Left ventricle myocardium inferior (tissue), 1 donor: ENCODE measurements around the gene LMF1. TPM values are rescaled to one million over a fixed set of nuclear protein-coding genes. Genes with fewer than 3 reads are reported as not detected.

Experiments
- DNase-seq: peaks from one replicate; pipeline ENCODE4 v3.0.0-alpha.2; 2020
- H3K27ac ChIP-seq: fragments of 200-600 bp; replicated peaks from 2 replicates; pipeline ENCODE4 v1.8.0; 2021
- H3K27me3 ChIP-seq: fragments of 200-600 bp; 2 replicates; pipeline ENCODE4 v1.8.0; 2021; ENCODE audit warnings: low read depth
- H3K36me3 ChIP-seq: fragments of 200-600 bp; 2 replicates; pipeline ENCODE4 v1.8.0; 2021
- H3K4me1 ChIP-seq: fragments of 200-600 bp; 2 replicates; pipeline ENCODE4 v1.8.0; 2021
- H3K4me3 ChIP-seq: fragments of 200-600 bp; 2 replicates; pipeline ENCODE4 v1.8.0; 2021; ENCODE audit warnings: mild to moderate bottlenecking, moderate library complexity
- H3K9me3 ChIP-seq: fragments of 200-600 bp; replicated peaks from 2 replicates; pipeline ENCODE4 v1.8.0; 2021
- intact Hi-C: fragments of 100-400 bp; cut with micrococcal nuclease; formaldehyde crosslinking; loops from one replicate; pipeline ENCODE4 v1.11.0; 2022
- total RNA-seq: library from RNA; stranded (reverse); fragmentation: NEBNext Ultra II Directional; extraction: Animal tissue kit (Norgen Biotek cat#: 25700); gene quantifications from one replicate; pipeline ENCODE4 v1.2.1, GENCODE V29; 2021
- TF ChIP-seq, protein P1 (sequence below): fragments of 200-600 bp; IDR thresholded peaks from 2 replicates; pipeline ENCODE4 v1.8.0; 2021; ENCODE audit warnings: antibody characterized with exemption, mild to moderate bottlenecking, borderline replicate concordance
- donor health status: DM: no; HTN: yes; CAD: no; lungs with severe emphysema.

Gene LMF1
- total RNA-seq, 1 donor from 2014 or later, result 6.6 TPM

GRCh38 chr16:819336-820043 is 151.3 kb downstream of the LMF1 start:
- Histone ChIP-seq H3K4me3 (no peak overlapping the region), H3K27me3 (peaks cover 96% of the 10 kb centered on the region), H3K9me3 (no peaks in the 10 kb centered on the region), H3K4me1 (no peaks in the 10 kb centered on the region), H3K27ac (no peak overlapping the region), H3K36me3 (no peaks in the 10 kb centered on the region)
- intact Hi-C loops, result loop anchor here (10.0 kb wide), 1 partner anchor 235 kb away; no protein-coding TSS in a partner anchor
- TF ChIP-seq, protein P1, sequence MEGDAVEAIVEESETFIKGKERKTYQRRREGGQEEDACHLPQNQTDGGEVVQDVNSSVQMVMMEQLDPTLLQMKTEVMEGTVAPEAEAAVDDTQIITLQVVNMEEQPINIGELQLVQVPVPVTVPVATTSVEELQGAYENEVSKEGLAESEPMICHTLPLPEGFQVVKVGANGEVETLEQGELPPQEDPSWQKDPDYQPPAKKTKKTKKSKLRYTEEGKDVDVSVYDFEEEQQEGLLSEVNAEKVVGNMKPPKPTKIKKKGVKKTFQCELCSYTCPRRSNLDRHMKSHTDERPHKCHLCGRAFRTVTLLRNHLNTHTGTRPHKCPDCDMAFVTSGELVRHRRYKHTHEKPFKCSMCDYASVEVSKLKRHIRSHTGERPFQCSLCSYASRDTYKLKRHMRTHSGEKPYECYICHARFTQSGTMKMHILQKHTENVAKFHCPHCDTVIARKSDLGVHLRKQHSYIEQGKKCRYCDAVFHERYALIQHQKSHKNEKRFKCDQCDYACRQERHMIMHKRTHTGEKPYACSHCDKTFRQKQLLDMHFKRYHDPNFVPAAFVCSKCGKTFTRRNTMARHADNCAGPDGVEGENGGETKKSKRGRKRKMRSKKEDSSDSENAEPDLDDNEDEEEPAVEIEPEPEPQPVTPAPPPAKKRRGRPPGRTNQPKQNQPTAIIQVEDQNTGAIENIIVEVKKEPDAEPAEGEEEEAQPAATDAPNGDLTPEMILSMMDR, result no peak
- DNase-seq, result no peak

DNA sequence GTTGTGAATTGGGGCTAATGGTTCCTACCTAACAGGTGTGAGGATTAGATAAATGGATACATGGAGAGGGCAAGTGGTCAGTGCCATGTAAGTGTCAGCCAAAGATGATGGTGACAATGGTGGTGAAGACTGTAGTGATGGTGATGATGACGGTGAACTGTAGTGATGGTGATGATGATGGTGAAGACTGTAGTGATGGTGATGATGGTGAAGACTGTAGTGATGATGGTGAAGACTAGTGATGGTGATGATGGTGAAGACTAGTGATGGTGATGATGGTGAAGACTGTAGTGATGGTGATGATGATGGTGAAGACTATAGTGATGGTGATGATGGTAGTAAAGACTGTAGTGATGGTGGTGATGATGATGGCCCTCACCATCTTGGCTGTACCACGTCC is 152.2 kb downstream of the LMF1 start:
- TF ChIP-seq, protein P1, result no peak
- DNase-seq, result no peak
- intact Hi-C loops, result loop anchor here (10.0 kb wide), 1 partner anchor 236 kb away; no protein-coding TSS in a partner anchor
- H3K27me3 ChIP-seq, result peaks cover 96% of the 10 kb centered on the region
- no peak overlapping the region for H3K4me3 ChIP-seq
- H3K9me3 ChIP-seq, result no peaks in the 10 kb centered on the region
- no peaks in the 10 kb centered on the region for H3K36me3 ChIP-seq
- no peak overlapping the region for H3K27ac ChIP-seq
- H3K4me1 ChIP-seq, result peaks cover 6% of the 10 kb centered on the region

GRCh38 chr16:818132-818531 is 152.7 kb downstream of the LMF1 start:
- intact Hi-C loops, result loop anchor here (10.0 kb wide), 1 partner anchor 237 kb away; no protein-coding TSS in a partner anchor
- Histone ChIP-seq H3K27ac (no peak overlapping the region), H3K4me1 (peaks cover 11% of the 10 kb centered on the region), H3K27me3 (peaks cover 96% of the 10 kb centered on the region), H3K4me3 (no peak overlapping the region), H3K36me3 (no peaks in the 10 kb centered on the region), H3K9me3 (no peaks in the 10 kb centered on the region)
- TF ChIP-seq, protein P1, result no peak
- DNase-seq, result no peak

DNA sequence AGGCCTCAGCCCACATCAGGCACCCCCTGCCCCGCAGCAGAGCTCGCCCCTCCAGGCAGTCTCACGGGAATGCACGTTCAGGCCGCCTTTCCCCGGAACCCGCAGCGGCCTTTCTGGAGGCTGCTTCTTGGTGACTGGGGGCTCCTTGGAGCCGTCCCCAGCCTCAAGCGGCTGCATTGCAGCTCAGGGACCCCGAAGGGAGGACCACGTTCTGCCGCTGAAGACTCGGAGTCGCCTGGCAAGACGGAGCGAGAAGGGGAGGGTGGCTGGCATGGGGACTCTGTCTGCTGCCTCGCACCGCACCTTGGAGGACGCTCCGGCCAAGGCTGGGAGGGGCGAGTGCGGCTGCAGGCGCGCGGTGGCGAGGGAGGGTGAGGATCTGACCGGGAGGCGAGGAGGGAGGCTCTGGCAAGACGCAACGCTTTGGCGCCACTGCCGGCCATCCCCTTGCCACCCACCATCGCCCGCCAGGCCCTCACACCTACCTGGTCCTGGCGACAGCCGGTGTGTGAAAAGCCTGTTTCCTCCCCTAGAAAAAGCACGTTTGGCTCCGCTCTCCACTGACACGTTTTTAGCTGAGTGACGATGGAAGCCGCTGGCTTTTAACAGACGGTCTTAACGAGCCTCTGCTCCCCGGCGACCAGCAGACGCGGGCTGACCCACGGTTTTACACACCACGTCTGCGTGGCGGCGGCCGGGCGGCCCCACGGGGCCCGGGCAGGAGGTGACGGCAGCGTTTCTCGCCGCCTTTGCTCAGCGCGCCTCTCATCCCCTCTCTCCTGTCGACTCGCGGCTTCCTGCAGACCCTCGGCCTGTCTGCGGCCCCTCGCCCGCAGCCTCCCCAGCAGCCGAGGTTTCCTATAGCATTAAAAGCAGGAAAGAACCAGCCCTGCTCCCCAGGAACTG is 153.5 kb downstream of the LMF1 start:
- Histone ChIP-seq H3K27me3 (peaks cover 96% of the 10 kb centered on the region), H3K36me3 (no peaks in the 10 kb centered on the region), H3K4me3 (no peak overlapping the region), H3K4me1 (peaks cover 12% of the 10 kb centered on the region), H3K27ac (no peak overlapping the region), H3K9me3 (peaks cover under 1% of the 10 kb centered on the region)
- intact Hi-C loops, result loop anchor here (10.0 kb wide), 1 partner anchor 238 kb away; no protein-coding TSS in a partner anchor
- no peak for DNase-seq
- TF ChIP-seq, protein P1, result no peak

DNA sequence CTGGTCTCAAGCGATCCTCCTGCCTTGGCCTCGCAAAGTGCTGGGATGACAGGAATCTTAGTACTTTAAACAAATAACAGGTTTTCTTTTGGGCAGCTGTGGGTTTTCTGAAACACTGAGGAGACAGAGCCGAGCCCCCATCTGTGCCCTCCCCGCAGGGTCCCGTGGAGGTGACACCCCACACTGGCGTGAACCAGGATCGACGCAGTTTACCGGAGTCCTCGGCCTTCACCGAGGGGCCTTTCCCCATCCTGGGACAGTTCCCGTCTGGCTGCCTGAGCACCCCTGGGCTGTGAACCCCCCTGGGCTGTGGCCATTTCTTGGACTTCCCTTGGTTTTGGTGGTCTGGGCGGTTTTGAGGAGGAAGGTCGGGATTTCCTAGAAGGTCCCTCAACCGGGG is 154.9 kb downstream of the LMF1 start:
- no peak for DNase-seq
- H3K27ac ChIP-seq, result no peak overlapping the region
- H3K27me3 ChIP-seq, result peaks cover 93% of the 10 kb centered on the region
- H3K4me3 ChIP-seq, result no peak overlapping the region
- intact Hi-C loops, result loop anchor here (10.0 kb wide), 1 partner anchor 239 kb away; no protein-coding TSS in a partner anchor
- TF ChIP-seq, protein P1, result no peak
- peaks cover 5% of the 10 kb centered on the region for H3K9me3 ChIP-seq
- peaks cover 12% of the 10 kb centered on the region for H3K4me1 ChIP-seq
- H3K36me3 ChIP-seq, result no peaks in the 10 kb centered on the region
